Naive thymus-derived CD4-positive, alpha-beta T cell (primary cell): ENCODE data around the gene HSPH1. TPM values are rescaled to one million over a fixed set of nuclear protein-coding genes. Genes with fewer than 3 reads are reported as not detected.

Source experiments
- ATAC-seq: fragments of 150-1000 bp; cut with Tn5 transposase; 2 replicates; pipeline ENCODE4 v1.10.0; 2021; ENCODE audit warnings: mild to moderate bottlenecking, moderate library complexity
- CTCF ChIA-PET: fragments of 350-600 bp; sonication (Branson Sonifier 250); formaldehyde crosslinking; loops from one replicate; lab custom pipeline; 2021; ENCODE audit warnings: antibody characterized with exemption; lab: Charles Lee
- POLR2A ChIA-PET: fragments of 350-600 bp; sonication (Branson Sonifier 250); formaldehyde crosslinking; loops from one replicate; lab custom pipeline; 2021; ENCODE audit warnings: antibody characterized with exemption, inconsistent platforms; lab: Charles Lee
- DNase-seq, 9 donors: peaks; one replicate each; pipeline versions ENCODE4 v3.0.0 to v3.0.0-alpha.2; 2020 to 2022; ENCODE audit warnings: mixed read lengths in 1 of 9
- H3K27ac ChIP-seq: one replicate; pipeline ENCODE4 v1.7.0; 2013; ENCODE audit warnings: mild to moderate bottlenecking, low read depth, low read length, moderate library complexity
- H3K27me3 ChIP-seq, 2 donors: one replicate each; pipeline ENCODE4 v1.7.0; 2013; ENCODE audit warnings: low read length in 2 of 2, mild to moderate bottlenecking in 2 of 2, moderate library complexity in 2 of 2; ENCODE audit not compliant: control insufficient read depth in 2 of 2, insufficient read depth in 2 of 2
- H3K36me3 ChIP-seq, 3 experiments: 1 replicate in 2 of 3; 2 replicates in 1 of 3; pipeline ENCODE4 v1.7.0; 2013; ENCODE audit warnings: low read length in 3 of 3, mild to moderate bottlenecking in 3 of 3, moderate library complexity in 1 of 3; ENCODE audit not compliant: insufficient read depth in 3 of 3, control insufficient read depth in 2 of 3
- H3K4me1 ChIP-seq, 2 donors: one replicate each; pipeline ENCODE4 v1.7.0; 2013; ENCODE audit warnings: low read length in 2 of 2, mild to moderate bottlenecking in 2 of 2, moderate library complexity in 1 of 2; ENCODE audit not compliant: control insufficient read depth in 2 of 2, insufficient read depth in 2 of 2
- H3K4me3 ChIP-seq: 2 replicates; pipeline ENCODE4 v1.7.0; 2013; ENCODE audit warnings: mild to moderate bottlenecking, low read length
- H3K9me3 ChIP-seq, 3 experiments: 1 replicate in 2 of 3; 2 replicates in 1 of 3; pipeline ENCODE4 v1.7.0; 2013; ENCODE audit warnings: low read length in 3 of 3; ENCODE audit not compliant: control insufficient read depth in 2 of 3
- H3K27ac Mint-ChIP-seq, 9 donors: one replicate each; pipeline ENCODE4 v1.8.0; 2020 to 2022; ENCODE audit warnings: mixed read lengths in 9 of 9, mild to moderate bottlenecking in 8 of 9, moderate library complexity in 5 of 9, inconsistent platforms in 2 of 9
- H3K27me3 Mint-ChIP-seq, 5 donors: one replicate each; pipeline ENCODE4 v1.8.0; 2021 to 2022; ENCODE audit warnings: mixed read lengths in 5 of 5, mild to moderate bottlenecking in 1 of 5
- H3K36me3 Mint-ChIP-seq, 5 donors: one replicate each; pipeline ENCODE4 v1.8.0; 2020 to 2022; ENCODE audit warnings: mixed read lengths in 5 of 5, mild to moderate bottlenecking in 3 of 5, inconsistent platforms in 1 of 5
- H3K4me1 Mint-ChIP-seq, 7 donors: one replicate each; pipeline ENCODE4 v1.8.0; 2020 to 2022; ENCODE audit warnings: mixed read lengths in 7 of 7, mild to moderate bottlenecking in 3 of 7, inconsistent platforms in 1 of 7
- H3K4me3 Mint-ChIP-seq, 10 donors: one replicate each; pipeline ENCODE4 v1.8.0; 2020 to 2022; ENCODE audit warnings: mild to moderate bottlenecking in 10 of 10, mixed read lengths in 10 of 10, moderate library complexity in 6 of 10, inconsistent platforms in 2 of 10
- H3K9me3 Mint-ChIP-seq, 11 donors: one replicate each; pipeline ENCODE4 v1.8.0; 2020 to 2022; ENCODE audit warnings: mixed read lengths in 11 of 11, mild to moderate bottlenecking in 4 of 11, inconsistent platforms in 1 of 11, moderate library complexity in 1 of 11
- intact Hi-C, 2 donors: fragments of 100-400 bp; cut with micrococcal nuclease; formaldehyde crosslinking; loops; one replicate each; pipeline ENCODE4 v1.15.1; 2023
- polyA plus RNA-seq, 2 donors: library from polyadenylated mRNA; unstranded; fragments of 300-500 nt; fragmentation: Illumina TruSeq; gene quantifications; one replicate each; pipeline ENCODE4 v1.2.3, GENCODE V29; 2021
- total RNA-seq, 6 experiments: library from RNA in 5 of 6; stranded (reverse) in 5 of 6; gene quantifications; 1 replicate in 5 of 6; 2 replicates in 1 of 6; pipeline ENCODE4 v1.2.3 and lab custom pipeline; 2021 to 2026

HSPH1 gene
- total and polyA plus RNA-seq, 7 experiments from 2014 or later: 36.6 to 154 (median 73.1) TPM

- Histone ChIP-seq H3K4me1 (no peaks in the 10 kb centered on the region), H3K9me3 (no peaks in the 10 kb centered on the region), H3K27ac (no peak overlapping the region), H3K4me3 (no peak overlapping the region), H3K27me3 (no peaks in the 10 kb centered on the region), H3K36me3 (peaks cover 4 to 35% (median 15%) of the 10 kb centered on the region in 3 experiments)
- ATAC-seq: peak; percentile 21
- intact Hi-C loops: loop anchor here in 1 of 2 donors (2.0 to 10.0 kb wide), 3 partner anchors 19 to 89 kb away; partner anchors contain the start of gene HSPH1
- H3K27me3 Mint-ChIP-seq: peaks cover 0 to 2% (median 0%) of the 10 kb centered on the region in 5 donors
- peak overlapping the region in 7 of 9 donors; percentile 1 to 75 (median 29) for H3K27ac Mint-ChIP-seq
- CTCF ChIA-PET: no interaction called here
- DNase-seq: no peak
- peaks cover 9 to 40% (median 26%) of the 10 kb centered on the region in 5 donors for H3K36me3 Mint-ChIP-seq
- H3K9me3 Mint-ChIP-seq: peaks cover 0 to 2% (median 0%) of the 10 kb centered on the region in 11 donors
- peak overlapping the region in 1 of 10 donors; percentile 21 for H3K4me3 Mint-ChIP-seq
- POLR2A ChIA-PET: interaction anchor here (1.2 kb wide), 1 partner anchor 9 kb away, joined by 3 read pairs; no protein-coding TSS in a partner anchor
- peaks cover 3 to 49% (median 30%) of the 10 kb centered on the region in 7 donors for H3K4me1 Mint-ChIP-seq
Observed at GRCh38 chr13:31134039-31134711, 27.5 kb downstream of the HSPH1 start.

GRCh38 chr13:31133621-31134020, 28.1 kb downstream of the HSPH1 start:
- Histone ChIP-seq H3K27ac (no peak overlapping the region), H3K4me1 (no peaks in the 10 kb centered on the region), H3K36me3 (peaks cover 4 to 30% (median 15%) of the 10 kb centered on the region in 3 experiments), H3K9me3 (no peaks in the 10 kb centered on the region), H3K27me3 (no peaks in the 10 kb centered on the region), H3K4me3 (no peak overlapping the region)
- peaks cover 2 to 8% (median 5%) of the 10 kb centered on the region in 5 donors for H3K27me3 Mint-ChIP-seq
- ATAC-seq: peak; percentile 14
- peak overlapping the region in 7 of 9 donors; percentile 2 to 75 (median 30) for H3K27ac Mint-ChIP-seq
- ChIA-PET POLR2A (interaction anchor here (0.7 kb wide), 1 partner anchor 38 kb away, joined by 4 read pairs; no protein-coding TSS in a partner anchor), CTCF (interaction anchor here (0.7 kb wide), 1 partner anchor 608 kb away, joined by 4 read pairs; no protein-coding TSS in a partner anchor)
- peaks cover 5 to 36% (median 21%) of the 10 kb centered on the region in 5 donors for H3K36me3 Mint-ChIP-seq
- intact Hi-C loops: loop anchor here in 1 of 2 donors (2.0 to 10.0 kb wide), 3 partner anchors 19 to 89 kb away; partner anchors contain the start of gene HSPH1
- H3K4me3 Mint-ChIP-seq: peak overlapping the region in 1 of 10 donors; percentile 21
- peaks cover 0 to 4% (median 0%) of the 10 kb centered on the region in 11 donors for H3K9me3 Mint-ChIP-seq
- no peak for DNase-seq
- peaks cover 3 to 49% (median 30%) of the 10 kb centered on the region in 7 donors for H3K4me1 Mint-ChIP-seq

DNA sequence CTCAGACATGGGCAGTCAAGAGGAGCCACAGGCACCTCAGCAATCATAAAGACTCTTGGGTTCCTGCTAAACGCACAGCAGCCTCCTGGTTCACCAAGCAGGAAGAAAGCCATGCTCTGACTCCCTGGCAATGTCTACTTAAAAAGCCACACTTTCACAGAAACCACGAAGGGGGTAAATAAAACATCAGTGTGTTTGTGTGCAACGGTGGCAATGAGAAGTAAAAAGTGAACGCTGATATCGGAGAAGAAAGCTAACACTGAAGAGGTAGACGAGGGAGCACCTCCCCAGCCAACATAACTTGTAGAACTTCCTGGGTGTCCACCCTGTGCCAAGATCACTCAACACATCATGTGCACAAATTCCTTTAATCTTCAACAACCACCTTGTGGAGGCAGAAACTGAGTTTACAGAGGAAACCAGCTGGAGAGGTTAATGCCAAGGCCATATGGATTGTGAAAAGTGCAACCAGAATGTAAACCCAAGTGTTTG, 30.2 kb downstream of the HSPH1 start:
- Histone ChIP-seq H3K27me3 (no peaks in the 10 kb centered on the region), H3K27ac (no peak overlapping the region), H3K36me3 (peaks cover 0 to 9% (median 0%) of the 10 kb centered on the region in 3 experiments), H3K4me3 (no peak overlapping the region), H3K9me3 (no peaks in the 10 kb centered on the region), H3K4me1 (no peaks in the 10 kb centered on the region)
- peak in 2 of 9 donors; percentile 6 to 8 for DNase-seq
- CTCF ChIA-PET: no interaction called here
- peak; percentile 30 for ATAC-seq
- Mint-ChIP-seq H3K27ac (peak overlapping the region in 4 of 9 donors; percentile 11 to 62 (median 42)), H3K9me3 (peaks cover 0 to 4% (median 0%) of the 10 kb centered on the region in 11 donors), H3K27me3 (peaks cover 8 to 23% (median 15%) of the 10 kb centered on the region in 5 donors), H3K36me3 (peaks cover 0 to 19% (median 8%) of the 10 kb centered on the region in 5 donors), H3K4me1 (peaks cover 3 to 43% (median 30%) of the 10 kb centered on the region in 7 donors), H3K4me3 (peak overlapping the region in 3 of 10 donors; percentile 29 to 43 (median 41))
- intact Hi-C loops: loop anchor here in 1 of 2 donors (10.0 kb wide), 1 partner anchor 87 kb away; no protein-coding TSS in a partner anchor
- POLR2A ChIA-PET: no interaction called here

- Histone ChIP-seq H3K27me3 (no peaks in the 10 kb centered on the region), H3K9me3 (no peaks in the 10 kb centered on the region), H3K27ac (no peak overlapping the region), H3K36me3 (no peaks in the 10 kb centered on the region), H3K4me3 (no peak overlapping the region), H3K4me1 (no peaks in the 10 kb centered on the region)
- no peak overlapping the region for H3K27ac Mint-ChIP-seq
- intact Hi-C loops: no loop called here
- POLR2A ChIA-PET: no interaction called here
- H3K9me3 Mint-ChIP-seq: peaks cover 0 to 4% (median 0%) of the 10 kb centered on the region in 11 donors
- no peak for DNase-seq
- H3K36me3 Mint-ChIP-seq: peaks cover 0 to 14% (median 6%) of the 10 kb centered on the region in 5 donors
- CTCF ChIA-PET: no interaction called here
- H3K27me3 Mint-ChIP-seq: peaks cover 23 to 36% (median 30%) of the 10 kb centered on the region in 5 donors
- H3K4me1 Mint-ChIP-seq: peaks cover 3 to 32% (median 27%) of the 10 kb centered on the region in 7 donors
- H3K4me3 Mint-ChIP-seq: no peak overlapping the region
- ATAC-seq: no peak
Observed at GRCh38 chr13:31129419-31129818, 32.3 kb downstream of the HSPH1 start.

- intact Hi-C loops: no loop called here
- peaks cover 0 to 4% (median 0%) of the 10 kb centered on the region in 11 donors for H3K9me3 Mint-ChIP-seq
- ChIA-PET CTCF (no interaction called here), POLR2A (no interaction called here)
- Histone ChIP-seq H3K4me3 (no peak overlapping the region), H3K27me3 (no peaks in the 10 kb centered on the region), H3K27ac (no peak overlapping the region), H3K9me3 (no peaks in the 10 kb centered on the region), H3K4me1 (no peaks in the 10 kb centered on the region), H3K36me3 (no peaks in the 10 kb centered on the region)
- DNase-seq (no peak), ATAC-seq (no peak)
- H3K36me3 Mint-ChIP-seq: peaks cover 0 to 6% (median 0%) of the 10 kb centered on the region in 5 donors
- peaks cover 38 to 61% (median 55%) of the 10 kb centered on the region in 5 donors for H3K27me3 Mint-ChIP-seq
- H3K4me1 Mint-ChIP-seq: peaks cover 0 to 23% (median 0%) of the 10 kb centered on the region in 7 donors
- H3K27ac Mint-ChIP-seq: no peak overlapping the region
- no peak overlapping the region for H3K4me3 Mint-ChIP-seq
Observed at GRCh38 chr13:31124204-31124603, 37.5 kb downstream of the HSPH1 start.

GRCh38 chr13:31122544-31123260, 39.0 kb downstream of the HSPH1 start:
- H3K9me3 ChIP-seq: no peaks in the 10 kb centered on the region
- peaks cover 33 to 66% (median 44%) of the 10 kb centered on the region in 5 donors for H3K27me3 Mint-ChIP-seq
- H3K4me3 ChIP-seq: no peak overlapping the region
- H3K4me1 ChIP-seq: no peaks in the 10 kb centered on the region
- CTCF ChIA-PET: no interaction called here
- H3K27me3 ChIP-seq: no peaks in the 10 kb centered on the region
- no peak overlapping the region for H3K27ac ChIP-seq
- intact Hi-C loops: no loop called here
- H3K27ac Mint-ChIP-seq: no peak overlapping the region
- peaks cover 0 to 23% (median 0%) of the 10 kb centered on the region in 7 donors for H3K4me1 Mint-ChIP-seq
- peaks cover 0 to 1% (median 0%) of the 10 kb centered on the region in 11 donors for H3K9me3 Mint-ChIP-seq
- DNase-seq (no peak), ATAC-seq (no peak)
- POLR2A ChIA-PET: no interaction called here
- peaks cover 0 to 6% (median 0%) of the 10 kb centered on the region in 5 donors for H3K36me3 Mint-ChIP-seq
- H3K36me3 ChIP-seq: no peaks in the 10 kb centered on the region
- H3K4me3 Mint-ChIP-seq: no peak overlapping the region
